Measurements from ENCODE around the gene PRTN3. TPM values are rescaled to one million over a fixed set of nuclear protein-coding genes. Genes with fewer than 3 reads are reported as not detected.

Gene PRTN3
- total RNA-seq, 2 donors from 2014 or later, result not detected

DNA sequence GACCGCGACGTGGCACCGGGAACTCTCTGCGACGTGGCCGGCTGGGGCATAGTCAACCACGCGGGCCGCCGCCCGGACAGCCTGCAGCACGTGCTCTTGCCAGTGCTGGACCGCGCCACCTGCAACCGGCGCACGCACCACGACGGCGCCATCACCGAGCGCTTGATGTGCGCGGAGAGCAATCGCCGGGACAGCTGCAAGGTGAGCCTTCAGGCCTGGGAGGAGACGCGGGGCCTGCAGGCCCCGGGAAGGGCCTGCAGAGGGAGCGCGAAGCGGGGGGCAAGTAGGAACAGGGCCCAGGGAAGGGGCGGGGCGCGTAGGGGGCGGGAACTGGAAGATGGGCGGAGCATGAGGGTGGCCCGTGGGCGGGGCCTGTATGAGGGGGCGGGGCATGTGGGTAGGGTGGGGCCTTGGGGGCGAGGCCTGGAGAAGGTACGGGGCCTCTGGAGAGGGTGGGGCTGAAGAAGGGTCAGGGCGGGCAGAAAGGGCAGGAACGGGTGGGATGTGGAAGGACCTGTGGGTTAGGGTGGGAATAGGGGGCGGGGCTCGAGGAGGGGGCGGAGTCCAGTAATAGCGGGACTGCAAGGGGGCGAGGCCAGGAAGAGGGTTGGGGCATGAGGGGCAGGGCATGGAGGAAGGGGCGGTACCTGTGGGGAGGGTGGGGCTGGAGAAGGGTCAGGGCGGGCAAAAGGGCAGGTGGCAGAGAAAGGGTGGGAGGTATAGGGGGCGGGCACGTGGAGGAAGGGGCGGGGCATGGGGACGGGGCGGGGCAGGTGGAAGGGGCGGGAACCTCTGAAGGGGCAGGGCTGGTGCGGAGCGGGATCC is 21.2 kb downstream of the PRTN3 start:
- Mint-ChIP-seq H3K9me3 (no peaks in the 10 kb centered on the region), H3K4me1 (ENCODE audit: low read depth) (peaks cover 15% of the 10 kb centered on the region), H3K36me3 (ENCODE audit: insufficient read depth in 2 of 2) (no peaks in the 10 kb centered on the region), H3K27me3 (ENCODE audit: low read depth) (peaks cover 5% of the 10 kb centered on the region), H3K4me3 (peak overlapping the region; percentile 51 to 76), H3K27ac (no peak overlapping the region)
- DNase-seq (peak; percentile 80 to 81), ATAC-seq (replicated peaks in 1 of 2) (peak; percentile 72)

DNA sequence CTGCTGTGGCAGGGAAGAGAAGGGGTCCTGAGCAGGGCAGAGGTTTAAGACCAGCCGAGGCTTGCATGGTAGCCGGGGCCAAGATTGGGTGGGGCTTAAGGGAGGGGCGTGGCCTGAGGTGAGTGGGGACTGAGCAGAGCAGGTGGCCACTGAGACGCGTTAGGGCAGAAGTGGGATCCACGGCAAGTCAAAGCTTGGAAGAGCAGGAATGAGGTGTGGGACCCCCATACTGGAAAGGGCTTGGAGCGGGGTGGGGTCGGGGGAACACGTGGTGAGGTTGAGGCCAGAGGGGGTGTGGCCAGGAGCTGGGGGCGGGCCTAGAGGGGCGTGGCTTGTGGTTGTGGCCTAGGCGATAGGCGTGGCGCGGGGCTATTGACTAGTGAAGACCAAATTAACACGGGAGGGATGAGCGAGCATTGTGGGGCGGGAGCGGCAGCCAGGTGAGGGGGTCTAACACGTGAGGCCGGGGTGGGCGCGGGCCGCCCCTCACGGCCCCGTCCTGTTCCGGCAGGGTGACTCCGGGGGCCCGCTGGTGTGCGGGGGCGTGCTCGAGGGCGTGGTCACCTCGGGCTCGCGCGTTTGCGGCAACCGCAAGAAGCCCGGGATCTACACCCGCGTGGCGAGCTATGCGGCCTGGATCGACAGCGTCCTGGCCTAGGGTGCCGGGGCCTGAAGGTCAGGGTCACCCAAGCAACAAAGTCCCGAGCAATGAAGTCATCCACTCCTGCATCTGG is 21.9 kb downstream of the PRTN3 start:
- peaks cover 15% of the 10 kb centered on the region for H3K4me1 Mint-ChIP-seq (ENCODE audit: low read depth)
- peak overlapping the region; percentile 7 for H3K27ac Mint-ChIP-seq
- H3K4me3 Mint-ChIP-seq, result peak overlapping the region; percentile 51 to 76
- H3K27me3 Mint-ChIP-seq (ENCODE audit: low read depth), result peaks cover 5% of the 10 kb centered on the region
- ATAC-seq (replicated peaks in 1 of 2), result peak; percentile 59 to 65
- no peaks in the 10 kb centered on the region for H3K9me3 Mint-ChIP-seq
- peaks cover 0 to 2% of the 10 kb centered on the region in 2 donors for H3K36me3 Mint-ChIP-seq (ENCODE audit: insufficient read depth in 2 of 2)
- DNase-seq, result peak; percentile 86 to 88

DNA sequence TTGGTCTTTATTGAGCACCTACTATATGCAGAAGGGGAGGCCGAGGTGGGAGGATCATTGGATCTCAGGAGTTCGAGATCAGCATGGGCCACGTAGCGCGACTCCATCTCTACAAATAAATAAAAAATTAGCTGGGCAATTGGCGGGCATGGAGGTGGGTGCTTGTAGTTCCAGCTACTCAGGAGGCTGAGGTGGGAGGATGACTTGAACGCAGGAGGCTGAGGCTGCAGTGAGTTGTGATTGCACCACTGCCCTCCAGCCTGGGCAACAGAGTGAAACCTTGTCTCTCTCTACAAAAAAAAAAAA is 22.5 kb downstream of the PRTN3 start:
- no peak for DNase-seq
- Mint-ChIP-seq H3K36me3 (ENCODE audit: insufficient read depth in 2 of 2) (peaks cover 0 to 2% of the 10 kb centered on the region in 2 donors), H3K4me3 (peak overlapping the region; percentile 51 to 76), H3K27me3 (ENCODE audit: low read depth) (peaks cover 2% of the 10 kb centered on the region), H3K4me1 (ENCODE audit: low read depth) (peaks cover 15% of the 10 kb centered on the region), H3K9me3 (no peaks in the 10 kb centered on the region), H3K27ac (peak overlapping the region; percentile 55)
- ATAC-seq (replicated peaks in 1 of 2), result no peak

DNA sequence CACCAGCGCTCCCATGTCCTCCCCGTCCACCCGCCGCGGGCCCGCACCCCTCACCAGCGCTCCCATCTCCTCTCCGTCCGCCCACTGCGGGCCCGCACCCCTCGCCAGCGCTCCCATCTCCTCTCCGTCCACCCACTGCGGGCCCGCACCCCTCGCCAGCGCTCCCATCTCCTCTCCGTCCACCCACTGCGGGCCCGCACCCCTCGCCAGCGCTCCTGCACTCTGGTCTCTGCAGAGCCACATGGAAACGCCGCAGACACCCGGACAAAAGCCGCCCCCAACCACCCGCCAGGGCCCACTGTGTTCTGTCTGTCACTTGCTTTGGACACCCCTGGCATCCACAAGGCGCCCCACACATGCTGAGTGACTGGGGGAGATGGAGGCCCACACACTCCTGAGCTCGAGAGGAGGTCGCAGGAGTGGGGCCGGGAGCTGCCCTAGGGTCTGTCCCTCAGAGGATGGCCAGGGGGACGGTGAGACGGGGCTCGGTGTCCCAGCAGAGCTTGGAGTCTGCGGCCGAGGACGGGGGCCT is 26.0 kb downstream of the PRTN3 start:
- peaks cover 2 to 4% of the 10 kb centered on the region in 2 donors for H3K36me3 Mint-ChIP-seq (ENCODE audit: insufficient read depth in 2 of 2)
- H3K4me1 Mint-ChIP-seq (ENCODE audit: low read depth), result peaks cover 15% of the 10 kb centered on the region

DNA sequence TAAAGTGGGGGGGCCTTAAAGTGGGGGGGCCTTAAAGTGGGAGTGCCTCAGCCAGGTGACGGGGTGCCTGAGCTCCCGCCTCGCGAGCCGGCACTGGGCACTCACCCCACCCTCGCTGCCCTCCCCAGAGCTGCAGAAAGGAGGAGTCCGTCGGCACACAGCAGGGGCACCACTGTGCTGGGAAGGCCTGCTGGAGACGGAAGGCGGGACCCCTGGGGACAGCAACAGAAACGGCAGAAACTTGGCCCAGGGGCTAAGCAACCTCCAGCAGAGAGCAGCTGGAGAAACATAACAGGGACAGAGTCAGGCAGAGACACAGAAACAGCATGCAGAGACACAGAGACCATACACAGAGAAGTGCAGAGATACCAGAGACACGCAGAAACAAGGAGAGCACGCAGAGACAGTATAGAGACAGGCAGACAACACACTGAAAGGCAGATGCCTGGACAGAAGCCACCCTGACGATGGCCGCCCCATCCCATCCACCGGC is 26.5 kb downstream of the PRTN3 start:
- ATAC-seq (replicated peaks in 1 of 2), result no peak
- Mint-ChIP-seq H3K36me3 (ENCODE audit: insufficient read depth in 2 of 2) (peaks cover 2 to 4% of the 10 kb centered on the region in 2 donors), H3K27me3 (ENCODE audit: low read depth) (no peaks in the 10 kb centered on the region), H3K9me3 (no peaks in the 10 kb centered on the region), H3K4me1 (ENCODE audit: low read depth) (peaks cover 19% of the 10 kb centered on the region), H3K4me3 (no peak overlapping the region), H3K27ac (no peak overlapping the region)
- no peak for DNase-seq

More for the DNA sequence above, 26.0 kb downstream of the PRTN3 start:
- no peaks in the 10 kb centered on the region for H3K27me3 Mint-ChIP-seq (ENCODE audit: low read depth)
- no peak overlapping the region for H3K27ac Mint-ChIP-seq
- H3K4me3 Mint-ChIP-seq, result no peak overlapping the region
- no peaks in the 10 kb centered on the region for H3K9me3 Mint-ChIP-seq
- DNase-seq (no peak), ATAC-seq (replicated peaks in 1 of 2) (no peak)

DNA sequence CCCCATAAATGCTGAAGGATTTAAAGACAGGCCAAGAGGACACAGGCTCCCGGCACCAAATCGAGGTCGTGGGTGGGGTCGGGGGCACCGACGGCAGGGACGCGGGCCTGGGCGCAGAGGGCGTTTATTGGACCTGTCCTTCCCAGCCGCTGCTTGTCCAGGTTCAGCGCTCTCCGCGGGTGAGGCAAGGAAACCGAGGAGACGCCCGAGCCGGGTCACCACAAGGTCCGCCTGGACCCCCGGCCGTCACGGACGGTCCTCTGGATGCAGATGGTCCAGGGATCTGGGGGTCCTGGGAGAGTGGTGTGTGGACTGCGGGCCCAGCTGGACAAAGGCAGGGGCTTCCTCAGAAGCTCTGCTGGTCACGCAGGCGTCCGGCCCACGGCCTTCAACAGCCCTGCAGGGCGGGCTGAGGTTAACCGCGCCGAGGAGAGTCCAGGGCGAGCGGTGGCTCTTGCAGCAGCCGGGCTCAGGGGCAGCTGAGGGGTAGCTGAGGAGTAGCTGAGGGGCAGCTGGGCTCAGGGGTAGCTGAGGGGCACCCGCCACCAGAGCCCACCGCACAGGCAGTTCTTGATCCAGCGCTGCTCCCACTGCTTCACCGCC is 27.2 kb downstream of the PRTN3 start:
- Mint-ChIP-seq H3K9me3 (no peaks in the 10 kb centered on the region), H3K4me1 (ENCODE audit: low read depth) (peaks cover 20% of the 10 kb centered on the region), H3K36me3 (ENCODE audit: insufficient read depth in 2 of 2) (peaks cover 2 to 4% of the 10 kb centered on the region in 2 donors), H3K27me3 (ENCODE audit: low read depth) (no peaks in the 10 kb centered on the region), H3K27ac (no peak overlapping the region), H3K4me3 (no peak overlapping the region)
- no peak for ATAC-seq (replicated peaks in 1 of 2)
- no peak for DNase-seq

DNA sequence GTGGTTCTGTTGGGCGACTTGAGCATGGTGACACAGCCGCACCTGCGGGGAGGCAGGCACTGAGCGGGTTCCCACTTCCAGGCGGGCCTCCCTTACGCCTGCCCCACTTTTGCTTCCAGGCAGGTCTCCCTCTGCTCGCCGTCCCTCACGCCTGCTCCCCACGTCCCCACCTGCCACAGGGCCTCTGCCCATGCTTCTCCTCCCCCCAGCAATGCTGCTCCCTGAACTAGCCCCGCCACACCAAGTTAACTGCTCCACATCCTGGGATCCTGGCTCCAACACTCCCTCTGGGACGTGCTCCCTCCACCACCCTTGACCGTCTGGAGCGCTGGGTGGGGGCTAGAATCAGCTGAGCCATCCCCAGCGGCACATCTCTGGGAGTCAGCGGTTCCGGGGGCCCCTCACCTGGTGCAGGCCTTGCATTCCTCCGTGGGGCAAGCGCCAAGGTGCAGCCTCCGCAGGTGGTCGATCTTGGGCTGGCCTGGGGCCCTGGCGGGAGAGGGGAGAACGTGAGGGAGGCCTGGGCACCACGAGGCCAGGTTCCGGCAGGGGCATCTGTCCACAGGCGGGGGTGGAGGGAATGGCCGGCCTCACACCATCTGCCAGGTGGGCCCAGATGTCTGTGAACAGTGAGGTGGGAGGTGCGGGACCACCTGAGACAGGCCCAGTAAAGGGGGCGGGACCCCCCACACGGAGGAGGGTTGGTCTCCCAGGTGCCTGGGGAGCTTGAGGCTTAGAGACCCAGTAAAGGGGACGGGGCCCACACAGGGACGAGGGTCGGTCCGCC is 27.9 kb downstream of the PRTN3 start:
- H3K27ac Mint-ChIP-seq, result no peak overlapping the region
- H3K9me3 Mint-ChIP-seq, result no peaks in the 10 kb centered on the region
- H3K27me3 Mint-ChIP-seq (ENCODE audit: low read depth), result no peaks in the 10 kb centered on the region
- peaks cover 14% of the 10 kb centered on the region for H3K4me1 Mint-ChIP-seq (ENCODE audit: low read depth)
- no peak overlapping the region for H3K4me3 Mint-ChIP-seq
- ATAC-seq (replicated peaks in 1 of 2) (no peak), DNase-seq (no peak)
- peaks cover 2 to 4% of the 10 kb centered on the region in 2 donors for H3K36me3 Mint-ChIP-seq (ENCODE audit: insufficient read depth in 2 of 2)

DNA sequence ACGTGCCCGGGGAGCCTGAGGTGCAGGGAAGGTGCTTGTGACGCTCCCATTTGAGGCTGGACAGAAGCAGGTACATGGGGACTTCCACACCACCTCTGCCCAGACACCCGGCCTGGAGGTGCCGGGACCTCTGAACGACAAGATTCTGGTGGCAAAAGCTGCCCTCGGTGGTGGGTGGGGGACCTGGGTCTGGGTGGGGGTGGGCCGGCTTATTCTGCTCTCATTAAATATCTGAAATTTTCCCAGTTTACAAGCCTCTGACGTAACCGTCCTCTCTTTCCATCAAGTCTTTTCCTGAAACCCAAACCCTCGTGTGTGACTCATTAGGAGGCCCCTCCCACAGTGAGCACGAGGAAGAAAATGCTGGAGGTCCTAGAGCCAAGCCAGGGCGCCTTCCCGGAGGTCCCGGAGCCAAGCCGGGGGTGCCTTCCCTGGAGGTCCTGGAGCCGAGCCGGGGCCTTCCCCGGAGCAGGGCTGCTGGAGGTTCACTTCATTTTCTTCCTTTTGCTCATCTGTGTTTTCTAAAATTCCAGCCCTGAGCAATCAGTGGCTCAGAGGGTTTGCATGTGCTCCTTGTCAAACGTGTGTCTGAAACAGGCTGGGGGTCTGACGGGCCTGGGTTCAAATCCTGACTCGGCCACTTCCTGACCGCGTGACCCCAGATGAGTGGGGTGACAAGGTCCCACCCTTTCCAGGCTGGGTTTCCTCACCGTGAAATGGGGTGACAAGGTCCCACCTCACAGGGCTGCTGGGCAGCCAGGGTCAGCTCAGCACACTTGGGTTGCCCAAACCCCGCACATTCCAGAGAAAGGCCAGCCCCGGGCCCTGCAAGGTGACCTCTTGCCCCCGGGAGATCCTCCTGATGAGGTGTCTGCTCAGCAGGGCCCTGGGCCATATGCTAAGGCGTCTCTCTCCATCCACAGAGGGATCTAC is 28.7 kb downstream of the PRTN3 start:
- ATAC-seq (replicated peaks in 1 of 2) (no peak), DNase-seq (no peak)
- Mint-ChIP-seq H3K27ac (no peak overlapping the region), H3K4me3 (no peak overlapping the region), H3K9me3 (no peaks in the 10 kb centered on the region), H3K36me3 (ENCODE audit: insufficient read depth in 2 of 2) (peaks cover 2 to 4% of the 10 kb centered on the region in 2 donors), H3K27me3 (ENCODE audit: low read depth) (no peaks in the 10 kb centered on the region), H3K4me1 (ENCODE audit: low read depth) (peaks cover 11% of the 10 kb centered on the region)

DNA sequence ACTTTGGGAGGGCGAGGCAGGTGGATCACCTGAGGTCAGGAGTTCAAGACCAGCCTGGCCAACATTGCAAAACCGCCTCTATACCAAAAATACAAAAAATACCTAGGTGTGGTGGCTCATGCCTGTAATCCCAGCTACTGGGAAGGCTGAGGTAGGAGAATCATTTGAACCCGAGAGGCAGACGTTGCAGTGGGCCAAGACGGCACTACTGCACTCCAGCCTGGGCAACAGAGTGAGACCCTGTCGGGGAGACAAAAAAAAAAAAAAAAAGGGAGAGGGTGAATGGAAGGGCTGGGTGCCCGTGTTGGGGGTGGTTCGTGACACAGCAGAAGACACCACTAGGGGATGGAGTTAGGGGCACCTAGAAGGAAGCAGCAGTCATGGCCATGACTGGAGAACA is 29.5 kb downstream of the PRTN3 start:
- H3K27me3 Mint-ChIP-seq (ENCODE audit: low read depth), result no peaks in the 10 kb centered on the region
- H3K27ac Mint-ChIP-seq, result no peak overlapping the region
- peak overlapping the region; percentile 36 to 52 for H3K4me3 Mint-ChIP-seq
- DNase-seq, result no peak
- no peak for ATAC-seq (replicated peaks in 1 of 2)
- peaks cover 11% of the 10 kb centered on the region for H3K4me1 Mint-ChIP-seq (ENCODE audit: low read depth)
- peaks cover 2 to 4% of the 10 kb centered on the region in 2 donors for H3K36me3 Mint-ChIP-seq (ENCODE audit: insufficient read depth in 2 of 2)
- H3K9me3 Mint-ChIP-seq, result no peaks in the 10 kb centered on the region

DNA sequence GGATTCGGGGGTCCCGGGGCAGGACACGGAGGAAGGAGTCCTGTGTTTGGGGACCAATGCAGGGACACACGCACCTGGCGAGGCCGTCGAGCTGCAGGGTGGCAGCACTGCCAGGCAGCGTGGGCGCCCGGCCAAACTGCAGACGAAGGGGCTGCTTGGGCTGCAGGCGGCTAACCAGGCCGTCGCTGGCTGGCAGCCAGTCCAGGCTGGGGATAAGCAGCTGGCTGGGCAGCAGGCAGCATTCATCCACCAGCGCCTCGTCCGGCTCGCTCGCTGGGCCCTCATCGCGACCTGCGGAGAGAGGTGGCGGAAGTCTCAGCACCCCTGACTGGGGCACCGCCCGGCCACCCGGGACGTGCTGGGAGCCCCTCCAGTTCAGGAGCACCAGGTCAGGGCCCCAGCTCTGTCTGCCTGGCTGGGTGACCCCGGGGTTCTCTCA is 30.2 kb downstream of the PRTN3 start:
- Mint-ChIP-seq H3K36me3 (ENCODE audit: insufficient read depth in 2 of 2) (peaks cover 2 to 4% of the 10 kb centered on the region in 2 donors), H3K4me3 (no peak overlapping the region), H3K4me1 (ENCODE audit: low read depth) (peaks cover 11% of the 10 kb centered on the region), H3K27me3 (ENCODE audit: low read depth) (no peaks in the 10 kb centered on the region), H3K9me3 (no peaks in the 10 kb centered on the region), H3K27ac (no peak overlapping the region)
- DNase-seq, result no peak
- no peak for ATAC-seq (replicated peaks in 1 of 2)

DNA sequence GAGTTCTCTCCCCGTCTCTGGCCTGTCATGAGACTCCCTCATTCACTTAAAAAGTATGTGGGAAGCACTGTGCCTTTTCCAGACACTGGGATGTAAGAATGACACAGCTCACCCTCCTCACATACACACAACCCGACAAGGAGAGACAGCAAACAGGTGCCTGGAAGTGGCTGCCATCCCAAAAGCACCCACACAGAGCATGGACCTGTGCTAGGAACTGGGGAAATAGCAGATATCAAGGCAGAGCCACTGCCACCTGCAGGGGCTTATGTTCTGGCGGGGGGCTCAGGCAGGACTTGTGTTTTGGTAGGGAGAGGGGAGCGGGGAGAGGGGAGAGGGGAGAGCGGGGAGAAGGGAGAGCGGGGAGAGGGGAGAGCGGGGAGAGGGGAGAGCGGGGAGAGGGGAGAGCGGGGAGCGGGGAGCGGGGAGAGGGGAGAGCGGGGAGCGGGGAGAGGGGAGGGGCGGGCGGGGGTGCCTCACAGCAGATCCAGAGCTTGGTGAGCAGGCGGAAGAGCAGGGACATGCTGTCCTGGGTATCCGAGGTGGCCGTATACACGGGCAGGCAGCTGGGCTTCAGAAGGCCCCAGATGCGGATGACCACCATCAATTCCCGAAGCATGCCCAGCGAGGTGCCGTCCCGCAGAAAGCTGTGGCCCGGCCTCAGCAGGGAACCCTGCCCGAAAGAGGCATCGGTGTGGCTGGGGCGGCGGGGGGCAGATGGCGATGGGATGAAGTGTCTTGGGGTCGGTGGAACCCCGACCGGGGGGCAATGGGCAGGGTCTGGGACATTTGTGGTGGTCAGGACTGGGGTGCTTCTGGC is 30.9 kb downstream of the PRTN3 start:
- Mint-ChIP-seq H3K4me1 (ENCODE audit: low read depth) (peaks cover 11% of the 10 kb centered on the region), H3K4me3 (peak overlapping the region; percentile 74 to 80), H3K36me3 (ENCODE audit: insufficient read depth in 2 of 2) (peaks cover 2 to 4% of the 10 kb centered on the region in 2 donors), H3K27me3 (ENCODE audit: low read depth) (no peaks in the 10 kb centered on the region), H3K9me3 (no peaks in the 10 kb centered on the region), H3K27ac (peak overlapping the region; percentile 87)
- ATAC-seq (replicated peaks in 1 of 2) (no peak), DNase-seq (no peak)
